ENCODE measurements around the gene P2RY2.

Gene P2RY2

GRCh38 chr11:73218106-73218829 is at the start of gene P2RY2:
Gene P2RY2, plus strand, starts transcription at chr11:73218281. Its CDS starts 15,879 bp downstream, at chr11:73234160.
- DNase-seq: no peak

- no peak for DNase-seq
Measured at GRCh38 chr11:73168925-73169579, 49.0 kb upstream of the P2RY2 start.

- no peak for DNase-seq
Measured at GRCh38 chr11:73170140-73170539, 47.9 kb upstream of the P2RY2 start.

- no peak for DNase-seq
Measured at GRCh38 chr11:73171436-73172161, 46.5 kb upstream of the P2RY2 start.

- DNase-seq: no peak
Measured at GRCh38 chr11:73172992-73173656, 45.0 kb upstream of the P2RY2 start.

GRCh38 chr11:73173755-73174494 is 44.2 kb upstream of the P2RY2 start:
- DNase-seq: no peak

- no peak for DNase-seq
Measured at GRCh38 chr11:73174495-73174791, 43.6 kb upstream of the P2RY2 start.

GRCh38 chr11:73175551-73176144 is 42.4 kb upstream of the P2RY2 start:
- DNase-seq: no peak

GRCh38 chr11:73176145-73176873 is 41.8 kb upstream of the P2RY2 start:
- no peak for DNase-seq

- no peak for DNase-seq
Measured at GRCh38 chr11:73176874-73177155, 41.3 kb upstream of the P2RY2 start.

- no peak for DNase-seq
Measured at GRCh38 chr11:73177380-73177777, 40.7 kb upstream of the P2RY2 start.

GRCh38 chr11:73177778-73178539 is 40.1 kb upstream of the P2RY2 start:
- peak; percentile 55 for DNase-seq

GRCh38 chr11:73178681-73179080 is 39.4 kb upstream of the P2RY2 start:
- no peak for DNase-seq

- DNase-seq: no peak
Measured at GRCh38 chr11:73182824-73183321, 35.2 kb upstream of the P2RY2 start.

GRCh38 chr11:73184953-73185671 is 33.0 kb upstream of the P2RY2 start:
- DNase-seq: peak; percentile 40

GRCh38 chr11:73185680-73186293 is 32.3 kb upstream of the P2RY2 start:
- no peak for DNase-seq

- no peak for DNase-seq
Measured at GRCh38 chr11:73186294-73186850, 31.7 kb upstream of the P2RY2 start.

GRCh38 chr11:73186886-73187285 is 31.2 kb upstream of the P2RY2 start:
- DNase-seq: no peak

GRCh38 chr11:73187854-73188253 is 30.2 kb upstream of the P2RY2 start:
- DNase-seq: no peak

Data from NCI-H774 (cell line).